ENCODE measurements around the gene IGSF3.
"Not testable (repeated sequence)": the region's sequence is repeated elsewhere in the genome, so short reads cannot be mapped to it uniquely, and the experiment has no call there.

Gene IGSF3

GRCh38 chr1:116572099-116572498, 95.4 kb downstream of the IGSF3 start:
- no peak for DNase-seq

GRCh38 chr1:116571215-116571919, 96.2 kb downstream of the IGSF3 start:
- DNase-seq = no peak

- peak; percentile 90 to 92 for DNase-seq
Observed at GRCh38 chr1:116570358-116571214, 96.9 kb downstream of the IGSF3 start, which contains the start of gene CD58. Gene CD58, minus strand, starts transcription at chr1:116571026. Its CDS starts 54 bp downstream, at chr1:116570972.

GRCh38 chr1:116569776-116570357, 97.7 kb downstream of the IGSF3 start:
- peak; percentile 65 to 67 for DNase-seq

- DNase-seq = no peak
Observed at GRCh38 chr1:116569381-116569670, 98.2 kb downstream of the IGSF3 start.

- DNase-seq = no peak
Observed at GRCh38 chr1:116568662-116569380, 98.7 kb downstream of the IGSF3 start.

- DNase-seq = no peak
Observed at GRCh38 chr1:116567790-116568661, 99.5 kb downstream of the IGSF3 start.

GRCh38 chr1:116565222-116565621, 102.3 kb downstream of the IGSF3 start:
- no peak for DNase-seq

- DNase-seq = no peak
Observed at GRCh38 chr1:116564426-116564825, 103.1 kb downstream of the IGSF3 start.

- DNase-seq = not testable (repeated sequence)
Observed at GRCh38 chr1:116562465-116562864, 105.1 kb downstream of the IGSF3 start.

GRCh38 chr1:116561563-116561962, 106.0 kb downstream of the IGSF3 start:
- no peak for DNase-seq

- DNase-seq = no peak
Observed at GRCh38 chr1:116560704-116561490, 106.6 kb downstream of the IGSF3 start.

GRCh38 chr1:116559304-116559761, 108.2 kb downstream of the IGSF3 start:
- DNase-seq = no peak

- DNase-seq = no peak
Observed at GRCh38 chr1:116558571-116558970, 109.0 kb downstream of the IGSF3 start.

- no peak for DNase-seq
Observed at GRCh38 chr1:116558140-116558549, 109.4 kb downstream of the IGSF3 start.

GRCh38 chr1:116557323-116557878, 110.1 kb downstream of the IGSF3 start:
- DNase-seq = no peak

- DNase-seq = peak; percentile 81 to 84
Observed at GRCh38 chr1:116556289-116557006, 111.1 kb downstream of the IGSF3 start.

- DNase-seq = no peak
Observed at GRCh38 chr1:116554924-116555323, 112.6 kb downstream of the IGSF3 start.

GRCh38 chr1:116553386-116554115, 114.0 kb downstream of the IGSF3 start:
- no peak for DNase-seq

All from activated T-cell treated with anti-CD3 and anti-CD28 coated beads, Interleukin-2, amount 50 U/mL, for 48 hours (primary cell).